NCI-H146 treated with DMSO at 0.1 percent for 48 hours (cell line): ENCODE measurements around the gene USP47.
A peak's percentile ranks its signal among the peaks of the same experiment; 100 is the strongest.
"Not testable (repeated sequence)": the region's sequence is repeated elsewhere in the genome, so short reads cannot be mapped to it uniquely, and the experiment has no call there.

Experiments
- DNase-seq: peaks from one replicate; lab custom pipeline; 2025; ENCODE audit not compliant: unreplicated experiment; lab: John Stamatoyannopoulos, UW

Gene USP47

GRCh38 chr11:11821899-11822298, 19.9 kb upstream of the USP47 start:
- DNase-seq: no peak

GRCh38 chr11:11822946-11823345, 18.8 kb upstream of the USP47 start:
- DNase-seq: no peak

GRCh38 chr11:11826260-11826659, 15.5 kb upstream of the USP47 start:
- DNase-seq: no peak

- DNase-seq: no peak
Measured at GRCh38 chr11:11827272-11827671, 14.5 kb upstream of the USP47 start.

GRCh38 chr11:11831406-11831805, 10.4 kb upstream of the USP47 start:
- DNase-seq: not testable (repeated sequence)

GRCh38 chr11:11836676-11837231, 5.0 kb upstream of the USP47 start:
- no peak for DNase-seq

- no peak for DNase-seq
Measured at GRCh38 chr11:11839718-11840117, 2.1 kb upstream of the USP47 start.

GRCh38 chr11:11841116-11841722, 553 bp upstream of the USP47 start:
- peak; percentile 39 for DNase-seq

GRCh38 chr11:11842421-11843008, 743 bp downstream of the USP47 start:
- peak; percentile 43 for DNase-seq

GRCh38 chr11:11843211-11843621, 1.4 kb downstream of the USP47 start:
- no peak for DNase-seq

- DNase-seq: no peak
Measured at GRCh38 chr11:11843642-11844041, 1.9 kb downstream of the USP47 start.

- DNase-seq: no peak
Measured at GRCh38 chr11:11844272-11844671, 2.5 kb downstream of the USP47 start.

GRCh38 chr11:11845071-11845470, 3.3 kb downstream of the USP47 start:
- DNase-seq: no peak

GRCh38 chr11:11845551-11845950, 3.8 kb downstream of the USP47 start:
- DNase-seq: no peak

GRCh38 chr11:11847082-11847481, 5.3 kb downstream of the USP47 start:
- no peak for DNase-seq

- peak; percentile 46 for DNase-seq
Measured at GRCh38 chr11:11848891-11849746, 7.3 kb downstream of the USP47 start.

- DNase-seq: no peak
Measured at GRCh38 chr11:11850668-11851067, 8.9 kb downstream of the USP47 start.

- DNase-seq: no peak
Measured at GRCh38 chr11:11856638-11857037, 14.9 kb downstream of the USP47 start.

- DNase-seq: no peak
Measured at GRCh38 chr11:11857769-11858168, 16.0 kb downstream of the USP47 start.

- DNase-seq: no peak
Measured at GRCh38 chr11:11858676-11859075, 16.9 kb downstream of the USP47 start.

GRCh38 chr11:11860103-11860979, 18.6 kb downstream of the USP47 start:
- no peak for DNase-seq
